ENCODE measurements around the gene PABPN1.

Gene PABPN1

GRCh38 chr14:23327947-23328744, 6.9 kb downstream of the PABPN1 start:
- DNase-seq: peak; percentile 63

- DNase-seq: no peak
These were observed 14.4 kb downstream of the PABPN1 start for GRCh38 chr14:23335623-23336022.

- DNase-seq: no peak
These were observed 18.4 kb downstream of the PABPN1 start for GRCh38 chr14:23339506-23340268.

- DNase-seq: no peak
These were observed 23.2 kb downstream of the PABPN1 start for GRCh38 chr14:23344481-23344880.

- DNase-seq: no peak
These were observed 24.9 kb downstream of the PABPN1 start for GRCh38 chr14:23345987-23346692.

- DNase-seq: no peak
These were observed 25.6 kb downstream of the PABPN1 start for GRCh38 chr14:23346693-23347405.

- no peak for DNase-seq
These were observed 26.4 kb downstream of the PABPN1 start for GRCh38 chr14:23347406-23348296.

GRCh38 chr14:23348297-23348655, 27.0 kb downstream of the PABPN1 start:
- DNase-seq: no peak

GRCh38 chr14:23349156-23349845, 28.0 kb downstream of the PABPN1 start:
- no peak for DNase-seq

GRCh38 chr14:23351681-23352505, 30.6 kb downstream of the PABPN1 start:
- DNase-seq: no peak

- peak; percentile 79 for DNase-seq
These were observed 31.5 kb downstream of the PABPN1 start, which contains the start of gene SLC22A17 for GRCh38 chr14:23352506-23353432. SLC22A17 (minus strand) TSS chr14:23352887.

GRCh38 chr14:23353433-23353780, 32.1 kb downstream of the PABPN1 start:
- no peak for DNase-seq

- DNase-seq: no peak
These were observed 33.7 kb downstream of the PABPN1 start for GRCh38 chr14:23354990-23355389.

- no peak for DNase-seq
These were observed 34.7 kb downstream of the PABPN1 start for GRCh38 chr14:23355871-23356435.

GRCh38 chr14:23356662-23357061, 35.4 kb downstream of the PABPN1 start:
- DNase-seq: no peak

- DNase-seq: no peak
These were observed 36.0 kb downstream of the PABPN1 start for GRCh38 chr14:23357261-23357660.

- DNase-seq: no peak
These were observed 36.8 kb downstream of the PABPN1 start for GRCh38 chr14:23358042-23358441.

GRCh38 chr14:23358553-23359166, 37.4 kb downstream of the PABPN1 start:
- DNase-seq: no peak
